Measurements from ENCODE around the gene MTMR11. TPM values are rescaled to one million over a fixed set of nuclear protein-coding genes. Genes with fewer than 3 reads are reported as not detected.
"Not testable (repeated sequence)": the region's sequence is repeated elsewhere in the genome, so short reads cannot be mapped to it uniquely, and the experiment has no call there.

Gene MTMR11
- total RNA-seq, 1 donor from 2014 or later: 5.2 TPM

GRCh38 chr1:149886121-149886395, 50.6 kb downstream of the MTMR11 start:
- DNase-seq (ENCODE audit: low spot score); H3K27me3 Mint-ChIP-seq (ENCODE audit: low read depth); H3K4me3 Mint-ChIP-seq (ENCODE audit: low read depth); H3K36me3 Mint-ChIP-seq (ENCODE audit: low read depth); H3K9me3 Mint-ChIP-seq; H3K27ac Mint-ChIP-seq: not testable (repeated sequence)
- intact Hi-C loops (cut with micrococcal nuclease): loop anchor here (10.0 kb wide), 2 partner anchors 679 to 1399 kb away; partner anchors contain the start of gene ZNF687
- peaks cover 14% of the 10 kb centered on the region for H3K4me1 Mint-ChIP-seq (ENCODE audit: low read depth)

GRCh38 chr1:149885339-149886120, 51.1 kb downstream of the MTMR11 start:
- peak; percentile 76 for DNase-seq (ENCODE audit: low spot score)
- H3K36me3 Mint-ChIP-seq (ENCODE audit: low read depth): no peaks in the 10 kb centered on the region
- intact Hi-C loops (cut with micrococcal nuclease): loop anchor here (10.0 kb wide), 2 partner anchors 679 to 1399 kb away; partner anchors contain the start of gene ZNF687

GRCh38 chr1:149884433-149885338, 52.0 kb downstream of the MTMR11 start:
- no peak for DNase-seq (ENCODE audit: low spot score)
- Mint-ChIP-seq H3K27ac (no peak overlapping the region), H3K36me3 (ENCODE audit: low read depth) (no peaks in the 10 kb centered on the region), H3K4me3 (ENCODE audit: low read depth) (no peak overlapping the region), H3K4me1 (ENCODE audit: low read depth) (peaks cover 16% of the 10 kb centered on the region), H3K9me3 (no peaks in the 10 kb centered on the region), H3K27me3 (ENCODE audit: low read depth) (no peaks in the 10 kb centered on the region)
- intact Hi-C loops (cut with micrococcal nuclease): loop anchor here (10.0 kb wide), 2 partner anchors 680 to 1400 kb away; partner anchors contain the start of gene ZNF687

More at GRCh38 chr1:149885339-149886120, 51.1 kb downstream of the MTMR11 start:
- Mint-ChIP-seq H3K27ac (no peak overlapping the region), H3K4me1 (ENCODE audit: low read depth) (peaks cover 14% of the 10 kb centered on the region), H3K4me3 (ENCODE audit: low read depth) (no peak overlapping the region), H3K27me3 (ENCODE audit: low read depth) (no peaks in the 10 kb centered on the region), H3K9me3 (no peaks in the 10 kb centered on the region)

- H3K27ac Mint-ChIP-seq: peak overlapping the region; percentile 80
- intact Hi-C loops (cut with micrococcal nuclease): loop anchor here (10.0 kb wide), 2 partner anchors 681 to 1401 kb away; partner anchors contain the start of gene ZNF687
- H3K36me3 Mint-ChIP-seq (ENCODE audit: low read depth): no peaks in the 10 kb centered on the region
- no peak overlapping the region for H3K4me3 Mint-ChIP-seq (ENCODE audit: low read depth)
- peaks cover 21% of the 10 kb centered on the region for H3K4me1 Mint-ChIP-seq (ENCODE audit: low read depth)
- H3K27me3 Mint-ChIP-seq (ENCODE audit: low read depth): no peaks in the 10 kb centered on the region
- no peak for DNase-seq (ENCODE audit: low spot score)
- no peaks in the 10 kb centered on the region for H3K9me3 Mint-ChIP-seq
These were observed 53.0 kb downstream of the MTMR11 start for GRCh38 chr1:149883598-149884247.

- no peaks in the 10 kb centered on the region for H3K36me3 Mint-ChIP-seq (ENCODE audit: low read depth)
- H3K27me3 Mint-ChIP-seq (ENCODE audit: low read depth): no peaks in the 10 kb centered on the region
- peaks cover 24% of the 10 kb centered on the region for H3K4me1 Mint-ChIP-seq (ENCODE audit: low read depth)
- H3K4me3 Mint-ChIP-seq (ENCODE audit: low read depth): no peak overlapping the region
- peak overlapping the region; percentile 1 for H3K27ac Mint-ChIP-seq
- DNase-seq (ENCODE audit: low spot score): no peak
- intact Hi-C loops (cut with micrococcal nuclease): loop anchor here (10.0 kb wide), 2 partner anchors 683 to 1403 kb away; partner anchors contain the start of gene ZNF687
- H3K9me3 Mint-ChIP-seq: no peaks in the 10 kb centered on the region
These were observed 54.8 kb downstream of the MTMR11 start for GRCh38 chr1:149881876-149882275.

- peak overlapping the region; percentile 82 for H3K27ac Mint-ChIP-seq
- no peaks in the 10 kb centered on the region for H3K27me3 Mint-ChIP-seq (ENCODE audit: low read depth)
- no peaks in the 10 kb centered on the region for H3K36me3 Mint-ChIP-seq (ENCODE audit: low read depth)
- no peak for DNase-seq (ENCODE audit: low spot score)
- peaks cover 24% of the 10 kb centered on the region for H3K4me1 Mint-ChIP-seq (ENCODE audit: low read depth)
- H3K9me3 Mint-ChIP-seq: no peaks in the 10 kb centered on the region
- peak overlapping the region; percentile 20 for H3K4me3 Mint-ChIP-seq (ENCODE audit: low read depth)
- intact Hi-C loops (cut with micrococcal nuclease): no loop called here
These were observed 57.1 kb downstream of the MTMR11 start for GRCh38 chr1:149879556-149879955.

Other genes starting within 250 kb of the MTMR11 start
- not detected in 2 replicates for gene FCGR1A, start 154.2 kb downstream of the MTMR11 start, total RNA-seq
- 23.6 and 26.6 TPM in 2 replicates for gene BOLA1, start 37.3 kb downstream of the MTMR11 start, total RNA-seq
- 17.9 and 18.4 TPM in 2 replicates for gene SV2A, start 19.0 kb downstream of the MTMR11 start, total RNA-seq
- gene SF3B4, start 9.1 kb downstream of the MTMR11 start, total RNA-seq: 109 and 113 TPM in 2 replicates
- gene OTUD7B, start 73.8 kb upstream of the MTMR11 start, total RNA-seq: 26.1 and 28.2 TPM in 2 replicates
- 21.9 TPM in 2 replicates for gene VPS45, start 130.9 kb upstream of the MTMR11 start, total RNA-seq
- 29.3 and 31.2 TPM in 2 replicates for gene PLEKHO1, start 213.0 kb upstream of the MTMR11 start, total RNA-seq